ENCODE measurements around the gene ARCN1. TPM values are rescaled to one million over a fixed set of nuclear protein-coding genes. Genes with fewer than 3 reads are reported as not detected.
"Not testable (repeated sequence)": the region's sequence is repeated elsewhere in the genome, so short reads cannot be mapped to it uniquely, and the experiment has no call there.

Gene ARCN1
- total and polyA plus RNA-seq, 7 experiments from 2014 or later = 71.2 to 170 (median 123) TPM

DNA sequence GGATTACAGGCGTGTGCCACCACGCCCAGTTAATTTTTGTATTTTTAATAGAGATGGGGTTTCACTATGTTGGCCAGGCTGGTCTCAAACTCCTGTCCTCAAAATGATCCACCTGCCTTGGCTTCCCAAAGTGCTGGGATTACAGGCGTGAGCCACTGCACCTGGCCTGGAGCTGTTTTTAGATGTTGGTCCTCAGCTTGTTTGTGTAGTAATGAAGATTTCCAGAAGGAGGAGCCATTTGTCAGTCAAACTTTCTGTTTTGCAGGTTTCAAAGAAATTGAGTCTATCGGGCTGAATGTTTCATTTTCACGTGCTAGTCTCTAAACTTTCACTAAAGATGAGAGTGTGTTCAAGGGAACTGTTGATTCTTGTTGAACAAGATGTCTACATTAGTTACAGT, 22.8 kb downstream of the ARCN1 start:
- peaks cover 0 to 10% of the 10 kb centered on the region in 2 donors for H3K4me1 ChIP-seq (ENCODE audit: control insufficient read depth in 2 of 2, insufficient read depth in 2 of 2, low read length in 2 of 2)
- H3K36me3 Mint-ChIP-seq = peaks cover 7 to 31% (median 21%) of the 10 kb centered on the region in 5 donors
- DNase-seq (peak in 7 of 9 donors; percentile 58 to 79 (median 69)), ATAC-seq (peak; percentile 74)
- H3K4me3 Mint-ChIP-seq = peak overlapping the region in 1 of 10 donors; percentile 8
- H3K9me3 Mint-ChIP-seq; H3K27me3 Mint-ChIP-seq; H3K27me3 ChIP-seq (ENCODE audit: control insufficient read depth in 2 of 2, insufficient read depth in 2 of 2, low read length in 2 of 2); H3K4me3 ChIP-seq (ENCODE audit: low read length); H3K9me3 ChIP-seq (ENCODE audit: control insufficient read depth in 2 of 3, low read length in 3 of 3): not testable (repeated sequence)
- intact Hi-C loops (cut with micrococcal nuclease) = loop anchor here (1.0 kb wide), 3 partner anchors 16 to 361 kb away; partner anchors contain the start of gene UPK2 (in 2 of the 2)
- peak overlapping the region; percentile 13 to 89 (median 51) for H3K27ac Mint-ChIP-seq
- peak overlapping the region; percentile 59 for H3K27ac ChIP-seq (ENCODE audit: low read depth, low read length)
- ChIA-PET CTCF (interaction anchor here (0.5 to 2.2 kb wide), 8 partner anchors 11 to 373 kb away, joined by 3 to 19 read pairs (median 4); partner anchors contain the start of gene PHLDB1), POLR2A (interaction anchor here (1.1 to 1.8 kb wide), 3 partner anchors 9 to 17 kb away, joined by 3 to 7 read pairs (median 4); no protein-coding TSS in a partner anchor)
- peaks cover 5 to 22% (median 16%) of the 10 kb centered on the region in 7 donors for H3K4me1 Mint-ChIP-seq
- H3K36me3 ChIP-seq (ENCODE audit: control insufficient read depth in 2 of 3, insufficient read depth in 3 of 3, low read length in 3 of 3) = peaks cover 19 to 83% (median 27%) of the 10 kb centered on the region in 3 experiments

DNA sequence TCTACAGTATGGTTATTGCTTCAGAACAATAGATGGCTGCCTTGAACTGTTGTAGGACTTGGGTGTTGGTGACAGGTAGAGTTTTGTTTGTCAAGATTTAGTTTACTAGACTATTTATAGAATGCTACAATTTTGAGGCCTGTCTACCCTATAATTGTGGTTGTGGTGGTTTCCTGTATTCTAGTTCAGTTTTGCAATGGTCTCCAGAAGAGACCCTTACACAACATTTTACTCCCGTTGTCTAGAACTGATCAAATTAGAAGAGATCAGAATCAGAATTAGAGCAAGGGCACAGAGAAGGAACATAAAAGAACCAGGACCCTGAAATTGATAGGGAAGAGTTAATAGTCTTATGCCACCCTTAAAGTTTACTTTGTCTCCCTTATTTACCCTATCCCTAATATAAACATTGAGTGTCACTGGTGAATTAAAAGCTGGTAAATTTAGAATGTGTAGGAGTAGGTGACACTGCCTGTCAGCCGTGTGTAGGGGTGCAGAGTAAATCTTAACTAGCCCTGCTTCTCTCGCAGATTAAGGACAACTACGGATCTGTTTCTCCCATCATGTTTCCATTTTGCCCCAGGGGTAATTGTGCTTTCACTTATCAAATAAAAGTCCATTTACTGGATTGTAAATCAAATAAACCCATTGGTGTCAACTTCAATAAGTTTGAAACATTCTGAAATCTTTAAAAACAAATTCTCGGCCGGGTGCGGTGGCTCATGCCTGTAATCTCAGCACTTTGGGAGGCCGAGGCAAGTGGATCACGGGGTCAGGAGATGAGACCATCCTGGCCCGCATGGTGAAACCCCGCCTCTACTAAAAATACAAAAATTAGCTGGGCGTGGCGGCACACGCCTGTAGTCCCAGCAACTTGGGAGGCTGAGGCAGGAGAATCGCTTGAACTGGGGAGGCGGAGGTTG, 24.3 kb downstream of the ARCN1 start:
- H3K36me3 ChIP-seq (ENCODE audit: control insufficient read depth in 2 of 3, insufficient read depth in 3 of 3, low read length in 3 of 3) = peaks cover 17 to 78% (median 22%) of the 10 kb centered on the region in 3 experiments
- POLR2A ChIA-PET = no interaction called here

DNA sequence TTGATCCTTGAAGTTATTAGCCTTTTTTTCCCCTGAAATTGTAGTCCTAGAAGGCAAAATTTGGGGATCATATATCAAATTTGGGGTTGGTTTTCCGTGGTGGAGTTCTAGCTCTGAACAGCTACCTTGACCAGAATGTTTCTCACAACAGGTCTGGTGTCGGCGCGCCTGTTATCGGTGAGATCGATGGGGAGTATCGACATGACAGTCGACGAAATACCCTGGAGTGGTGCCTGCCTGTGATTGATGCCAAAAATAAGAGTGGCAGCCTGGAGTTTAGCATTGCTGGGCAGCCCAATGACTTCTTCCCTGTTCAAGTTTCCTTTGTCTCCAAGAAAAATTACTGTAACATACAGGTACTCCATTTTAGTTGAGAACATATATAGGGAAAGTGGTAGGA, 25.3 kb downstream of the ARCN1 start:
- peaks cover 5 to 22% (median 16%) of the 10 kb centered on the region in 7 donors for H3K4me1 Mint-ChIP-seq
- peaks cover 13 to 42% (median 28%) of the 10 kb centered on the region in 5 donors for H3K36me3 Mint-ChIP-seq
- H3K27me3 Mint-ChIP-seq = no peaks in the 10 kb centered on the region
- Histone ChIP-seq H3K4me1 (ENCODE audit: control insufficient read depth in 2 of 2, insufficient read depth in 2 of 2, low read length in 2 of 2) (peaks cover 0 to 10% of the 10 kb centered on the region in 2 donors), H3K9me3 (ENCODE audit: control insufficient read depth in 2 of 3, low read length in 3 of 3) (no peaks in the 10 kb centered on the region), H3K36me3 (ENCODE audit: control insufficient read depth in 2 of 3, insufficient read depth in 3 of 3, low read length in 3 of 3) (peaks cover 15 to 78% (median 25%) of the 10 kb centered on the region in 3 experiments), H3K4me3 (ENCODE audit: low read length) (no peak overlapping the region), H3K27me3 (ENCODE audit: control insufficient read depth in 2 of 2, insufficient read depth in 2 of 2, low read length in 2 of 2) (no peaks in the 10 kb centered on the region), H3K27ac (ENCODE audit: low read depth, low read length) (no peak overlapping the region)
- DNase-seq (no peak), ATAC-seq (no peak)
- intact Hi-C loops (cut with micrococcal nuclease) = no loop called here
- no peaks in the 10 kb centered on the region for H3K9me3 Mint-ChIP-seq
- peak overlapping the region in 6 of 9 donors; percentile 4 to 72 (median 33) for H3K27ac Mint-ChIP-seq
- ChIA-PET CTCF (interaction anchor here (0.6 to 1.4 kb wide), 2 partner anchors 10 to 11 kb away, joined by 4 to 6 read pairs; no protein-coding TSS in a partner anchor), POLR2A (interaction anchor here (0.9 kb wide), 1 partner anchor 59 kb away, joined by 3 read pairs; no protein-coding TSS in a partner anchor)
- H3K4me3 Mint-ChIP-seq = no peak overlapping the region

More for the DNA sequence above, 24.3 kb downstream of the ARCN1 start:
- Histone ChIP-seq H3K9me3 (ENCODE audit: control insufficient read depth in 2 of 3, low read length in 3 of 3) (no peaks in the 10 kb centered on the region), H3K27me3 (ENCODE audit: control insufficient read depth in 2 of 2, insufficient read depth in 2 of 2, low read length in 2 of 2) (no peaks in the 10 kb centered on the region), H3K4me3 (ENCODE audit: low read length) (no peak overlapping the region), H3K4me1 (ENCODE audit: control insufficient read depth in 2 of 2, insufficient read depth in 2 of 2, low read length in 2 of 2) (peaks cover 0 to 10% of the 10 kb centered on the region in 2 donors), H3K27ac (ENCODE audit: low read depth, low read length) (peak overlapping the region; percentile 51)
- Mint-ChIP-seq H3K4me1 (peaks cover 5 to 22% (median 16%) of the 10 kb centered on the region in 7 donors), H3K36me3 (peaks cover 7 to 34% (median 19%) of the 10 kb centered on the region in 5 donors), H3K9me3 (no peaks in the 10 kb centered on the region), H3K4me3 (no peak overlapping the region), H3K27ac (peak overlapping the region in 7 of 9 donors; percentile 28 to 76 (median 56)), H3K27me3 (no peaks in the 10 kb centered on the region)
- CTCF ChIA-PET = no interaction called here
- DNase-seq (no peak), ATAC-seq (no peak)
- intact Hi-C loops (cut with micrococcal nuclease) = no loop called here

DNA sequence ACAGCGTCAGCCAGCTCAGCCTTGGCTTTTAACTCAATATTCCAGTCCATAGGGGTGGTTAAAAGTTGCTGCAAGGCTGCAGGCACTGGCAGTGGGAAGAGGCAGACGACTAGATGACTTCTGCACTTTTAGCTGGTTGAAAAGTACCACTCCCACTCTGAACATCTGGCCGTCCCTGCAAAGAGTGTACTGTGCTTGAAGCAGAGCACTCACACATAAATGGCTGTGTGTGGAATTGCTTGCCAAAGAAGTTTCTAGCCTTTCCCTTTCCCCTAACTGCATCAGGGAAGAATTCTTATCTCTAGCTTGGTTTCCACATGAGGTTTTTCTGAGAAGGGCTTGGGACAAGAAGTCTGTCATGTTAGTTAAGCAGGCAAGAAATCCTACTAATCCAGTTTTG, 30.1 kb downstream of the ARCN1 start:
- intact Hi-C loops (cut with micrococcal nuclease) = loop anchor here in 1 of 2 donors (10.0 kb wide), 1 partner anchor 152 kb away; no protein-coding TSS in a partner anchor
- CTCF ChIA-PET = interaction anchor here (1.7 kb wide), 1 partner anchor 9 kb away, joined by 5 read pairs; no protein-coding TSS in a partner anchor
- POLR2A ChIA-PET = no interaction called here

DNA sequence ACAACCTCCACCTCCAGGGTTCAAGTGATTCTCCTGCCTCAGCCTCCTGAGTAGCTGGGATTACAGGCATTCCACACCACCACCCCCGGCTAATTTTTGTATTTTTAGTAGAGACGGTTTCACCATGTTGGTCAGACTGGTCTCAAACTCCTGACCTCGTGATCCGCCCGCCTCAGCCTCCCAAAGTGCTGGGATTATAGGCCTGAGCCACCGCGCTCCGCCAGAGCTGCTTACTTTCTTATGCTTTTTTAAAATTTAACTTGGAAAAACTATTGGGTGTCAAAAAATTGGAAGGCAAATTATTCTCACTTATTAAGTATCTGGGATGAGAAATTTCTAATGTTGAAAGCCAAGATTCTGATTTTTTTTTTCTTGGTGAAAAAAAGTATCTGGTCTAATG, 31.5 kb downstream of the ARCN1 start:
- ATAC-seq; H3K4me3 ChIP-seq (ENCODE audit: low read length); H3K27me3 ChIP-seq (ENCODE audit: control insufficient read depth in 2 of 2, insufficient read depth in 2 of 2, low read length in 2 of 2); H3K4me3 Mint-ChIP-seq; H3K9me3 Mint-ChIP-seq; H3K9me3 ChIP-seq (ENCODE audit: control insufficient read depth in 2 of 3, low read length in 3 of 3); DNase-seq; H3K27ac ChIP-seq (ENCODE audit: low read depth, low read length); H3K4me1 ChIP-seq (ENCODE audit: control insufficient read depth in 2 of 2, insufficient read depth in 2 of 2, low read length in 2 of 2); H3K4me1 Mint-ChIP-seq: not testable (repeated sequence)
- POLR2A ChIA-PET = interaction anchor here (0.7 to 1.5 kb wide), 4 partner anchors 8 to 849 kb away, joined by 3 to 5 read pairs (median 4); no protein-coding TSS in a partner anchor
- intact Hi-C loops (cut with micrococcal nuclease) = loop anchor here in 1 of 2 donors (10.0 kb wide), 1 partner anchor 151 kb away; no protein-coding TSS in a partner anchor
- Mint-ChIP-seq H3K27me3 (peaks cover 0 to 20% (median 0%) of the 10 kb centered on the region in 5 donors), H3K27ac (peak overlapping the region in 4 of 9 donors; percentile 46 to 78 (median 65)), H3K36me3 (peaks cover 5 to 24% (median 17%) of the 10 kb centered on the region in 5 donors)
- CTCF ChIA-PET = interaction anchor here (0.7 to 4.6 kb wide), 3 partner anchors 9 to 352 kb away, joined by 3 to 15 read pairs (median 3); no protein-coding TSS in a partner anchor
- peaks cover 7 to 31% (median 11%) of the 10 kb centered on the region in 3 experiments for H3K36me3 ChIP-seq (ENCODE audit: control insufficient read depth in 2 of 3, insufficient read depth in 3 of 3, low read length in 3 of 3)

More for the DNA sequence above, 30.1 kb downstream of the ARCN1 start:
- DNase-seq = no peak
- H3K36me3 Mint-ChIP-seq = peaks cover 5 to 30% (median 15%) of the 10 kb centered on the region in 5 donors
- H3K4me3 ChIP-seq (ENCODE audit: low read length) = no peak overlapping the region
- H3K27ac Mint-ChIP-seq = peak overlapping the region in 3 of 9 donors; percentile 5 to 65 (median 14)
- ATAC-seq = no peak
- H3K36me3 ChIP-seq (ENCODE audit: control insufficient read depth in 2 of 3, insufficient read depth in 3 of 3, low read length in 3 of 3) = peaks cover 7 to 44% (median 11%) of the 10 kb centered on the region in 3 experiments
- H3K4me1 Mint-ChIP-seq = peaks cover 0 to 5% (median 3%) of the 10 kb centered on the region in 7 donors
- no peaks in the 10 kb centered on the region for H3K27me3 ChIP-seq (ENCODE audit: control insufficient read depth in 2 of 2, insufficient read depth in 2 of 2, low read length in 2 of 2)
- H3K9me3 Mint-ChIP-seq = no peaks in the 10 kb centered on the region
- H3K27me3 Mint-ChIP-seq = peaks cover 0 to 13% (median 0%) of the 10 kb centered on the region in 5 donors
- H3K4me3 Mint-ChIP-seq = no peak overlapping the region
- H3K27ac ChIP-seq (ENCODE audit: low read depth, low read length) = no peak overlapping the region
- H3K4me1 ChIP-seq (ENCODE audit: control insufficient read depth in 2 of 2, insufficient read depth in 2 of 2, low read length in 2 of 2) = no peaks in the 10 kb centered on the region
- H3K9me3 ChIP-seq (ENCODE audit: control insufficient read depth in 2 of 3, low read length in 3 of 3) = no peaks in the 10 kb centered on the region

DNA sequence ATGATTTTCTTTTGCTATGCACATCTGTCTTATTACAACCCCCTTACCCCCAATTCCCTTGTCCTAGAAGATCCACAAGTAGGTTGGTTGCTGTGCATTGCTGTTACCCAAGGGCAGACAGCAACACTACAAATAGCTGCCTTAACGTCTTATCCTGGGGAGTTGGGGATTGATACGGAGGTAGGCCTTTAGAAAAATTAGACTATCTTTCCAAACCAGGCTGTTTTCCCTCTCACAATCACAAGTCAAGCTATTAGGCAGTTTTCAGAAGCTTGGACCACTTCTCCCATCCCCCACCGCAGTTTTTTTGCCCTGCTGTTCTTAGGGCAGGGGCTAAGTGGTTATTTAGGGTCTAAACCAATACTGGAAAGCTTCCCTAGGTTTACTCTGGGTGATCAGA, 32.4 kb downstream of the ARCN1 start:
- Histone ChIP-seq H3K36me3 (ENCODE audit: control insufficient read depth in 2 of 3, insufficient read depth in 3 of 3, low read length in 3 of 3) (peaks cover 5 to 23% (median 11%) of the 10 kb centered on the region in 3 experiments), H3K4me1 (ENCODE audit: control insufficient read depth in 2 of 2, insufficient read depth in 2 of 2, low read length in 2 of 2) (peaks cover 9% of the 10 kb centered on the region in 2 donors), H3K27me3 (ENCODE audit: control insufficient read depth in 2 of 2, insufficient read depth in 2 of 2, low read length in 2 of 2) (no peaks in the 10 kb centered on the region), H3K27ac (ENCODE audit: low read depth, low read length) (peak overlapping the region; percentile 10), H3K4me3 (ENCODE audit: low read length) (no peak overlapping the region), H3K9me3 (ENCODE audit: control insufficient read depth in 2 of 3, low read length in 3 of 3) (no peaks in the 10 kb centered on the region)
- Mint-ChIP-seq H3K4me1 (peaks cover 10 to 15% (median 14%) of the 10 kb centered on the region in 7 donors), H3K9me3 (no peaks in the 10 kb centered on the region), H3K4me3 (peak overlapping the region in 1 of 10 donors; percentile 16), H3K27me3 (peaks cover 0 to 28% (median 0%) of the 10 kb centered on the region in 5 donors), H3K27ac (peak overlapping the region in 5 of 9 donors; percentile 1 to 84 (median 61)), H3K36me3 (peaks cover 5 to 23% (median 16%) of the 10 kb centered on the region in 5 donors)
- POLR2A ChIA-PET = interaction anchor here (0.7 to 1.5 kb wide), 3 partner anchors 9 to 130 kb away, joined by 3 to 4 read pairs (median 3); no protein-coding TSS in a partner anchor
- DNase-seq = no peak
- intact Hi-C loops (cut with micrococcal nuclease) = loop anchor here in 1 of 2 donors (10.0 kb wide), 1 partner anchor 150 kb away; no protein-coding TSS in a partner anchor
- ATAC-seq = no peak
- CTCF ChIA-PET = interaction anchor here (4.6 kb wide), 1 partner anchor 10 kb away, joined by 15 read pairs; no protein-coding TSS in a partner anchor

Data from naive thymus-derived CD4-positive, alpha-beta T cell (primary cell).